MG63 (cell line): Measurements from ENCODE around the gene PNPLA4. TPM values are rescaled to one million over a fixed set of nuclear protein-coding genes. Genes with fewer than 3 reads are reported as not detected.

Experiments used
- DNase-seq: peaks from one replicate; pipeline ENCODE4 v3.0.0-alpha.2; 2020
- H3K27me3 ChIP-seq: fragments of 250-450 bp; sonication (Bioruptor Pico); 2 replicates; pipeline ENCODE4 v1.5.1; 2020; ENCODE audit warnings: mild to moderate bottlenecking, moderate library complexity
- H3K36me3 ChIP-seq: fragments of 250-450 bp; sonication (Bioruptor Pico); 2 replicates; pipeline ENCODE4 v1.5.1; 2020; ENCODE audit warnings: mild to moderate bottlenecking, moderate library complexity
- H3K4me3 ChIP-seq: fragments of 250-450 bp; sonication (Bioruptor Pico); 2 replicates; pipeline ENCODE4 v1.5.1; 2020; ENCODE audit warnings: mild to moderate bottlenecking, moderate library complexity
- H3K9me3 ChIP-seq: fragments of 250-450 bp; sonication (Bioruptor Pico); 2 replicates; pipeline ENCODE4 v1.5.1; 2020; ENCODE audit warnings: mild to moderate bottlenecking, moderate library complexity
- total RNA-seq: library from RNA; depleted of rRNA; stranded (reverse); fragments of >200 nt; shearing (Covaris generic); gene quantifications from 2 replicates; pipeline ENCODE4 v1.2.3, GENCODE V29; 2014; ENCODE audit warnings: low replicate concordance; rRNA removed

The PNPLA4 gene
- not detected in 2 replicates for total RNA-seq

GRCh38 chrX:7927259-7928167 is at the start of gene PNPLA4:
Gene PNPLA4 (minus strand): TSS chrX:7927413. CDS start chrX:7926119, 1,294 bp downstream.
- Histone ChIP-seq H3K4me3 (no peak within 1 kb of the TSS), H3K9me3 (no peaks in the 10 kb centered on the region), H3K36me3 (no peaks in the 10 kb centered on the region), H3K27me3 (no peaks in the 10 kb centered on the region)
- DNase-seq: no peak

- H3K4me3 ChIP-seq: no peak overlapping the region
- H3K9me3 ChIP-seq: no peaks in the 10 kb centered on the region
- no peak for DNase-seq
- no peaks in the 10 kb centered on the region for H3K36me3 ChIP-seq
- no peaks in the 10 kb centered on the region for H3K27me3 ChIP-seq
Measured at GRCh38 chrX:7972586-7972985, 45.4 kb upstream of the PNPLA4 start.

- Histone ChIP-seq H3K27me3 (no peaks in the 10 kb centered on the region), H3K36me3 (no peaks in the 10 kb centered on the region), H3K9me3 (no peaks in the 10 kb centered on the region), H3K4me3 (no peak overlapping the region)
- DNase-seq: no peak
Measured at GRCh38 chrX:7970428-7970827, 43.2 kb upstream of the PNPLA4 start.

GRCh38 chrX:7965436-7965835 is 38.2 kb upstream of the PNPLA4 start:
- H3K27me3 ChIP-seq: no peaks in the 10 kb centered on the region
- H3K9me3 ChIP-seq: no peaks in the 10 kb centered on the region
- DNase-seq: no peak
- no peaks in the 10 kb centered on the region for H3K36me3 ChIP-seq
- no peak overlapping the region for H3K4me3 ChIP-seq

GRCh38 chrX:7960246-7960645 is 33.0 kb upstream of the PNPLA4 start:
- Histone ChIP-seq H3K9me3 (no peaks in the 10 kb centered on the region), H3K4me3 (no peak overlapping the region), H3K27me3 (no peaks in the 10 kb centered on the region), H3K36me3 (no peaks in the 10 kb centered on the region)
- no peak for DNase-seq

GRCh38 chrX:7953446-7953845 is 26.2 kb upstream of the PNPLA4 start:
- Histone ChIP-seq H3K9me3 (no peaks in the 10 kb centered on the region), H3K4me3 (no peak overlapping the region), H3K36me3 (no peaks in the 10 kb centered on the region), H3K27me3 (no peaks in the 10 kb centered on the region)
- DNase-seq: no peak

GRCh38 chrX:7950865-7951264 is 23.7 kb upstream of the PNPLA4 start:
- Histone ChIP-seq H3K4me3 (no peak overlapping the region), H3K27me3 (no peaks in the 10 kb centered on the region), H3K9me3 (no peaks in the 10 kb centered on the region), H3K36me3 (no peaks in the 10 kb centered on the region)
- DNase-seq: no peak

- H3K27me3 ChIP-seq: no peaks in the 10 kb centered on the region
- DNase-seq: no peak
- H3K9me3 ChIP-seq: no peaks in the 10 kb centered on the region
- no peak overlapping the region for H3K4me3 ChIP-seq
- no peaks in the 10 kb centered on the region for H3K36me3 ChIP-seq
Measured at GRCh38 chrX:7948483-7948882, 21.3 kb upstream of the PNPLA4 start.

GRCh38 chrX:7946960-7947359 is 19.7 kb upstream of the PNPLA4 start:
- DNase-seq: no peak
- H3K9me3 ChIP-seq: no peaks in the 10 kb centered on the region
- H3K27me3 ChIP-seq: no peaks in the 10 kb centered on the region
- no peaks in the 10 kb centered on the region for H3K36me3 ChIP-seq
- H3K4me3 ChIP-seq: no peak overlapping the region

- no peak for DNase-seq
- Histone ChIP-seq H3K9me3 (no peaks in the 10 kb centered on the region), H3K36me3 (no peaks in the 10 kb centered on the region), H3K4me3 (no peak overlapping the region), H3K27me3 (no peaks in the 10 kb centered on the region)
Measured at GRCh38 chrX:7943600-7944245, 16.5 kb upstream of the PNPLA4 start.

- H3K9me3 ChIP-seq: no peaks in the 10 kb centered on the region
- peak; percentile 5 for DNase-seq
- no peak overlapping the region for H3K4me3 ChIP-seq
- no peaks in the 10 kb centered on the region for H3K27me3 ChIP-seq
- H3K36me3 ChIP-seq: no peaks in the 10 kb centered on the region
Measured at GRCh38 chrX:7941390-7942042, 14.3 kb upstream of the PNPLA4 start.

GRCh38 chrX:7934026-7934425 is 6.8 kb upstream of the PNPLA4 start:
- no peak for DNase-seq
- no peak overlapping the region for H3K4me3 ChIP-seq
- H3K36me3 ChIP-seq: no peaks in the 10 kb centered on the region
- H3K9me3 ChIP-seq: no peaks in the 10 kb centered on the region
- no peaks in the 10 kb centered on the region for H3K27me3 ChIP-seq

GRCh38 chrX:7926914-7927258 is 327 bp downstream of the PNPLA4 start:
- Histone ChIP-seq H3K27me3 (no peaks in the 10 kb centered on the region), H3K9me3 (no peaks in the 10 kb centered on the region), H3K36me3 (no peaks in the 10 kb centered on the region), H3K4me3 (no peak overlapping the region)
- DNase-seq: no peak

GRCh38 chrX:7926501-7926900 is 712 bp downstream of the PNPLA4 start:
- no peaks in the 10 kb centered on the region for H3K27me3 ChIP-seq
- DNase-seq: no peak
- no peaks in the 10 kb centered on the region for H3K36me3 ChIP-seq
- H3K4me3 ChIP-seq: no peak overlapping the region
- no peaks in the 10 kb centered on the region for H3K9me3 ChIP-seq

GRCh38 chrX:7925867-7926472 is 1.2 kb downstream of the PNPLA4 start:
- Histone ChIP-seq H3K9me3 (no peaks in the 10 kb centered on the region), H3K27me3 (no peaks in the 10 kb centered on the region), H3K36me3 (no peaks in the 10 kb centered on the region), H3K4me3 (no peak overlapping the region)
- peak; percentile 50 for DNase-seq

GRCh38 chrX:7921750-7922149 is 5.5 kb downstream of the PNPLA4 start:
- Histone ChIP-seq H3K4me3 (no peak overlapping the region), H3K9me3 (no peaks in the 10 kb centered on the region), H3K27me3 (no peaks in the 10 kb centered on the region), H3K36me3 (no peaks in the 10 kb centered on the region)
- DNase-seq: no peak

- no peak overlapping the region for H3K4me3 ChIP-seq
- H3K36me3 ChIP-seq: no peaks in the 10 kb centered on the region
- H3K27me3 ChIP-seq: no peaks in the 10 kb centered on the region
- H3K9me3 ChIP-seq: no peaks in the 10 kb centered on the region
- DNase-seq: no peak
Measured at GRCh38 chrX:7908821-7909220, 18.4 kb downstream of the PNPLA4 start.
